GM23338 (cell line): ENCODE measurements around the gene PRPF31. TPM values are rescaled to one million over a fixed set of nuclear protein-coding genes. Genes with fewer than 3 reads are reported as not detected.

Experiments used
- ATAC-seq: fragments of 200-7000 bp; cut with Tn5 transposase; 3 replicates; pipeline ENCODE4 v1.9.1; 2020
- DNase-seq: peaks from one replicate; pipeline ENCODE4 v3.0.0-alpha.2; 2015; ENCODE audit warnings: low spot score
- H2AFZ ChIP-seq: fragments of 200-600 bp; sonication (generic); 2 replicates; pipeline ENCODE4 v1.8.0; 2016; ENCODE audit warnings: antibody characterized with exemption, mild to moderate bottlenecking, moderate library complexity
- H3F3A ChIP-seq: fragments of 200-600 bp; sonication (generic); replicated peaks from 2 replicates; pipeline ENCODE4 v1.8.0; 2017; ENCODE audit warnings: antibody characterized with exemption, mixed run types, low read depth
- H3K27ac ChIP-seq: fragments of 200-600 bp; sonication (generic); 2 replicates; pipeline ENCODE4 v1.6.1; 2016; ENCODE audit warnings: low read depth
- H3K27me3 ChIP-seq: fragments of 200-600 bp; sonication (generic); 2 replicates; pipeline ENCODE4 v1.8.0; 2016; ENCODE audit warnings: mild to moderate bottlenecking, mixed run types, moderate library complexity; ENCODE audit not compliant: insufficient read depth
- H3K36me3 ChIP-seq: fragments of 200-600 bp; sonication (generic); 2 replicates; pipeline ENCODE4 v1.8.0; 2016; ENCODE audit warnings: mild to moderate bottlenecking; ENCODE audit not compliant: insufficient read depth
- H3K4me1 ChIP-seq: fragments of 200-600 bp; sonication (generic); 2 replicates; pipeline ENCODE4 v1.8.0; 2016; ENCODE audit warnings: mild to moderate bottlenecking, moderate library complexity; ENCODE audit not compliant: insufficient read depth
- H3K4me2 ChIP-seq: fragments of 200-600 bp; sonication (generic); 2 replicates; pipeline ENCODE4 v1.7.1; 2017; ENCODE audit warnings: mixed run types
- H3K4me3 ChIP-seq: fragments of 200-600 bp; sonication (generic); 2 replicates; pipeline ENCODE4 v1.6.1; 2016; ENCODE audit warnings: mixed run types
- H3K79me2 ChIP-seq: fragments of 200-600 bp; sonication (generic); replicated peaks from 2 replicates; pipeline ENCODE4 v1.8.0; 2017; ENCODE audit warnings: mild to moderate bottlenecking; ENCODE audit not compliant: insufficient read depth
- H3K9me2 ChIP-seq: fragments of 200-600 bp; sonication (generic); 2 replicates; pipeline ENCODE4 v1.8.0; 2017; ENCODE audit not compliant: insufficient read depth
- H4K20me1 ChIP-seq: fragments of 200-600 bp; sonication (generic); replicated peaks from 2 replicates; pipeline ENCODE4 v1.8.0; 2017; ENCODE audit warnings: mild to moderate bottlenecking; ENCODE audit not compliant: insufficient read depth
- H3K27ac Mint-ChIP-seq: 2 replicates; pipeline ENCODE4 v1.8.0; 2020; ENCODE audit warnings: inconsistent platforms, mild to moderate bottlenecking, moderate library complexity, mixed read lengths
- H3K27me3 Mint-ChIP-seq: 3 replicates; pipeline ENCODE4 v1.8.0; 2022; ENCODE audit warnings: low read depth, mild to moderate bottlenecking, moderate library complexity, mixed read lengths, inconsistent platforms; ENCODE audit not compliant: insufficient read depth, poor library complexity
- H3K36me3 Mint-ChIP-seq: 3 replicates; pipeline ENCODE4 v1.8.0; 2021; ENCODE audit warnings: low read depth, mild to moderate bottlenecking, inconsistent platforms, moderate library complexity, mixed read lengths
- H3K4me1 Mint-ChIP-seq: 3 replicates; pipeline ENCODE4 v1.8.0; 2020; ENCODE audit warnings: mild to moderate bottlenecking, inconsistent platforms, mixed read lengths
- H3K4me3 Mint-ChIP-seq: 3 replicates; pipeline ENCODE4 v1.8.0; 2021; ENCODE audit warnings: moderate library complexity, mild to moderate bottlenecking, inconsistent platforms, mixed read lengths
- H3K9me3 Mint-ChIP-seq: 3 replicates; pipeline ENCODE4 v1.8.0; 2020; ENCODE audit warnings: moderate library complexity, mild to moderate bottlenecking, inconsistent platforms, mixed read lengths
- CREB1 ChIP-seq: fragments of 250-450 bp; sonication (Bioruptor Pico); IDR thresholded peaks from 2 replicates; pipeline ENCODE4 v1.5.0; 2020; ENCODE audit warnings: low read depth, mild to moderate bottlenecking, moderate library complexity
- EZH2 ChIP-seq: fragments of 200-600 bp; sonication (generic); IDR thresholded peaks from one replicate; pipeline ENCODE4 v1.8.0; 2017; ENCODE audit warnings: antibody characterized with exemption, mild to moderate bottlenecking, low read depth; ENCODE audit not compliant: unreplicated experiment
- EZH2phosphoT487 ChIP-seq: fragments of 200-600 bp; sonication (generic); IDR thresholded peaks from one replicate; pipeline ENCODE4 v1.8.1; 2018; ENCODE audit warnings: antibody characterized with exemption; ENCODE audit not compliant: unreplicated experiment
- JUNB ChIP-seq: IDR thresholded peaks from one replicate; pipeline ENCODE4 v1.6.1; 2016; ENCODE audit warnings: antibody characterized with exemption; ENCODE audit not compliant: unreplicated experiment
- NANOG ChIP-seq: IDR thresholded peaks from 2 replicates; pipeline ENCODE4 v1.6.1; 2016; ENCODE audit warnings: antibody characterized with exemption, borderline replicate concordance
- POLR2AphosphoS5 ChIP-seq: IDR thresholded peaks from 2 replicates; pipeline ENCODE4 v1.6.1; 2016; ENCODE audit warnings: antibody characterized with exemption, low read depth
- STAT1 ChIP-seq: IDR thresholded peaks from one replicate; pipeline ENCODE4 v1.6.1; 2016; ENCODE audit warnings: antibody characterized with exemption; ENCODE audit not compliant: unreplicated experiment
- ZNF114 ChIP-seq: fragments of 250-450 bp; sonication (Bioruptor Pico); IDR thresholded peaks from 2 replicates; pipeline ENCODE4 v1.5.0; 2020; ENCODE audit warnings: mild to moderate bottlenecking, moderate library complexity
- ZNF331 ChIP-seq: fragments of 250-450 bp; sonication (Bioruptor Pico); IDR thresholded peaks from 2 replicates; pipeline ENCODE4 v1.5.0; 2020; ENCODE audit warnings: low read depth, mild to moderate bottlenecking, moderate library complexity
- polyA plus RNA-seq: library from polyadenylated mRNA; unstranded; fragments of >200 nt; fragmentation: Nextera tagmentation; extraction: Ambion mirVana; gene quantifications from 2 replicates; pipeline ENCODE4 v1.2.1, GENCODE V29; 2016
- total RNA-seq: library from RNA; depleted of rRNA; stranded (reverse); fragments of >200 nt; shearing (Covaris generic); gene quantifications from 2 replicates; pipeline ENCODE4 v1.2.3, GENCODE V29; 2014
- TF ChIP-seq, protein P1 (sequence below): IDR thresholded peaks from one replicate; pipeline ENCODE4 v1.6.1; 2018; ENCODE audit warnings: antibody characterized with exemption; ENCODE audit not compliant: unreplicated experiment
- TF ChIP-seq, protein P2 (sequence below), 2 experiments: fragments of 200-600 bp in 1 of 2; sonication (generic) in 1 of 2; conservative IDR thresholded peaks; 2 replicates each; pipeline versions ENCODE4 v1.5.1 to v1.6.1; 2016 to 2017; ENCODE audit warnings: antibody characterized with exemption in 2 of 2, low read depth in 2 of 2, mild to moderate bottlenecking in 2 of 2, moderate library complexity in 1 of 2
- TF ChIP-seq, protein P3 (sequence below): IDR thresholded peaks from 2 replicates; pipeline ENCODE4 v1.6.1; 2016; ENCODE audit warnings: antibody characterized with exemption
- TF ChIP-seq, protein P4 (sequence below): fragments of 250-450 bp; sonication (Bioruptor Pico); IDR thresholded peaks from 2 replicates; pipeline ENCODE4 v1.5.0; 2020; ENCODE audit warnings: mild to moderate bottlenecking, moderate library complexity

PRPF31 gene
- total and polyA plus RNA-seq, 2 experiments from 2014 or later = 83.3 to 94.2 TPM

DNA sequence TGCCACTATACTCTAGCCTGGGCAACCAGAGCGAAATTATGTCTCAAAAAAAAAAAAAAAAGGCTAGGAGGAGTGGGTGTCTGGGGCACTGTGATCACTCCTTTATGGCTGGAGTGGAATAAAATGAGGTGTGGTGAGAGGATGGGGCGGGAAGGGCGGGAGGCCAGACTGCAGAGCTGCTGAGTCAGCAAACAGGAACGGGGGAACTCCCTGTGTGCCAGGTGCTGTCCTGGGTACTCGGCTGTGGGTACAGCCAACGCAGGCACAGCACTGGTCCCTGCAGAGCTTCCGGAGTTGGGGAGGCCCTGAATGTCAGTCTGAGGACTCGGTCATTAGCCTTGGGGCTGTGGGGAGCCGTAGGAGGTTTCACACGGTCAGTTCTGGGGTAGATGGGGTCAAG is 5.7 kb downstream of the PRPF31 start:
- Histone ChIP-seq H3F3A (0 out of 2 replicates have a peak, but pooled peaks cover 2% of the 10 kb centered on the region), H3K36me3 (0 out of 2 replicates have a peak, but pooled peaks cover 7% of the 10 kb centered on the region)
- peaks cover 66% of the 10 kb centered on the region for H3K36me3 Mint-ChIP-seq

More for the DNA sequence above, 5.7 kb downstream of the PRPF31 start:
- H3K4me3 ChIP-seq = no peak overlapping the region
- H3K4me1 ChIP-seq = peaks cover 6% of the 10 kb centered on the region; the same call in 1 of the 2 replicates
- H3K4me2 ChIP-seq = no peak overlapping the region
- H3K79me2 ChIP-seq = peaks cover 14% of the 10 kb centered on the region
- no peak overlapping the region for H3K27ac ChIP-seq
- no peaks in the 10 kb centered on the region for H3K9me2 ChIP-seq
- ATAC-seq (no peak), DNase-seq (no peak)
- Mint-ChIP-seq H3K4me1 (no peaks in the 10 kb centered on the region; the same call in 2 of the 3 replicates), H3K4me3 (no peak overlapping the region), H3K27ac (no peak overlapping the region), H3K27me3 (peaks cover 11% of the 10 kb centered on the region), H3K9me3 (no peaks in the 10 kb centered on the region; the same call in 2 of the 3 replicates)
- H2AFZ ChIP-seq = no peak overlapping the region
- no peaks in the 10 kb centered on the region for H3K27me3 ChIP-seq
- no peak for TF ChIP-seq NANOG
- TF ChIP-seq, protein P1, sequence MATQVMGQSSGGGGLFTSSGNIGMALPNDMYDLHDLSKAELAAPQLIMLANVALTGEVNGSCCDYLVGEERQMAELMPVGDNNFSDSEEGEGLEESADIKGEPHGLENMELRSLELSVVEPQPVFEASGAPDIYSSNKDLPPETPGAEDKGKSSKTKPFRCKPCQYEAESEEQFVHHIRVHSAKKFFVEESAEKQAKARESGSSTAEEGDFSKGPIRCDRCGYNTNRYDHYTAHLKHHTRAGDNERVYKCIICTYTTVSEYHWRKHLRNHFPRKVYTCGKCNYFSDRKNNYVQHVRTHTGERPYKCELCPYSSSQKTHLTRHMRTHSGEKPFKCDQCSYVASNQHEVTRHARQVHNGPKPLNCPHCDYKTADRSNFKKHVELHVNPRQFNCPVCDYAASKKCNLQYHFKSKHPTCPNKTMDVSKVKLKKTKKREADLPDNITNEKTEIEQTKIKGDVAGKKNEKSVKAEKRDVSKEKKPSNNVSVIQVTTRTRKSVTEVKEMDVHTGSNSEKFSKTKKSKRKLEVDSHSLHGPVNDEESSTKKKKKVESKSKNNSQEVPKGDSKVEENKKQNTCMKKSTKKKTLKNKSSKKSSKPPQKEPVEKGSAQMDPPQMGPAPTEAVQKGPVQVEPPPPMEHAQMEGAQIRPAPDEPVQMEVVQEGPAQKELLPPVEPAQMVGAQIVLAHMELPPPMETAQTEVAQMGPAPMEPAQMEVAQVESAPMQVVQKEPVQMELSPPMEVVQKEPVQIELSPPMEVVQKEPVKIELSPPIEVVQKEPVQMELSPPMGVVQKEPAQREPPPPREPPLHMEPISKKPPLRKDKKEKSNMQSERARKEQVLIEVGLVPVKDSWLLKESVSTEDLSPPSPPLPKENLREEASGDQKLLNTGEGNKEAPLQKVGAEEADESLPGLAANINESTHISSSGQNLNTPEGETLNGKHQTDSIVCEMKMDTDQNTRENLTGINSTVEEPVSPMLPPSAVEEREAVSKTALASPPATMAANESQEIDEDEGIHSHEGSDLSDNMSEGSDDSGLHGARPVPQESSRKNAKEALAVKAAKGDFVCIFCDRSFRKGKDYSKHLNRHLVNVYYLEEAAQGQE = no peak
- TF ChIP-seq, protein P2, sequence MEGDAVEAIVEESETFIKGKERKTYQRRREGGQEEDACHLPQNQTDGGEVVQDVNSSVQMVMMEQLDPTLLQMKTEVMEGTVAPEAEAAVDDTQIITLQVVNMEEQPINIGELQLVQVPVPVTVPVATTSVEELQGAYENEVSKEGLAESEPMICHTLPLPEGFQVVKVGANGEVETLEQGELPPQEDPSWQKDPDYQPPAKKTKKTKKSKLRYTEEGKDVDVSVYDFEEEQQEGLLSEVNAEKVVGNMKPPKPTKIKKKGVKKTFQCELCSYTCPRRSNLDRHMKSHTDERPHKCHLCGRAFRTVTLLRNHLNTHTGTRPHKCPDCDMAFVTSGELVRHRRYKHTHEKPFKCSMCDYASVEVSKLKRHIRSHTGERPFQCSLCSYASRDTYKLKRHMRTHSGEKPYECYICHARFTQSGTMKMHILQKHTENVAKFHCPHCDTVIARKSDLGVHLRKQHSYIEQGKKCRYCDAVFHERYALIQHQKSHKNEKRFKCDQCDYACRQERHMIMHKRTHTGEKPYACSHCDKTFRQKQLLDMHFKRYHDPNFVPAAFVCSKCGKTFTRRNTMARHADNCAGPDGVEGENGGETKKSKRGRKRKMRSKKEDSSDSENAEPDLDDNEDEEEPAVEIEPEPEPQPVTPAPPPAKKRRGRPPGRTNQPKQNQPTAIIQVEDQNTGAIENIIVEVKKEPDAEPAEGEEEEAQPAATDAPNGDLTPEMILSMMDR (conservative IDR thresholded peaks at IDR 0.05; ENCODE audit: low read depth in 2 of 2) = no peak
- TF ChIP-seq CREB1 = no peak
- no peak for TF ChIP-seq ZNF331 (CRISPR knock-in tag)
- no peak for TF ChIP-seq STAT1
- TF ChIP-seq ZNF114 (CRISPR knock-in tag) = no peak
- TF ChIP-seq, protein P3, sequence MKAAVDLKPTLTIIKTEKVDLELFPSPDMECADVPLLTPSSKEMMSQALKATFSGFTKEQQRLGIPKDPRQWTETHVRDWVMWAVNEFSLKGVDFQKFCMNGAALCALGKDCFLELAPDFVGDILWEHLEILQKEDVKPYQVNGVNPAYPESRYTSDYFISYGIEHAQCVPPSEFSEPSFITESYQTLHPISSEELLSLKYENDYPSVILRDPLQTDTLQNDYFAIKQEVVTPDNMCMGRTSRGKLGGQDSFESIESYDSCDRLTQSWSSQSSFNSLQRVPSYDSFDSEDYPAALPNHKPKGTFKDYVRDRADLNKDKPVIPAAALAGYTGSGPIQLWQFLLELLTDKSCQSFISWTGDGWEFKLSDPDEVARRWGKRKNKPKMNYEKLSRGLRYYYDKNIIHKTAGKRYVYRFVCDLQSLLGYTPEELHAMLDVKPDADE = no peak
- TF ChIP-seq JUNB = no peak
- TF ChIP-seq EZH2 = no peak
- TF ChIP-seq EZH2phosphoT487 = no peak
- TF ChIP-seq, protein P4, sequence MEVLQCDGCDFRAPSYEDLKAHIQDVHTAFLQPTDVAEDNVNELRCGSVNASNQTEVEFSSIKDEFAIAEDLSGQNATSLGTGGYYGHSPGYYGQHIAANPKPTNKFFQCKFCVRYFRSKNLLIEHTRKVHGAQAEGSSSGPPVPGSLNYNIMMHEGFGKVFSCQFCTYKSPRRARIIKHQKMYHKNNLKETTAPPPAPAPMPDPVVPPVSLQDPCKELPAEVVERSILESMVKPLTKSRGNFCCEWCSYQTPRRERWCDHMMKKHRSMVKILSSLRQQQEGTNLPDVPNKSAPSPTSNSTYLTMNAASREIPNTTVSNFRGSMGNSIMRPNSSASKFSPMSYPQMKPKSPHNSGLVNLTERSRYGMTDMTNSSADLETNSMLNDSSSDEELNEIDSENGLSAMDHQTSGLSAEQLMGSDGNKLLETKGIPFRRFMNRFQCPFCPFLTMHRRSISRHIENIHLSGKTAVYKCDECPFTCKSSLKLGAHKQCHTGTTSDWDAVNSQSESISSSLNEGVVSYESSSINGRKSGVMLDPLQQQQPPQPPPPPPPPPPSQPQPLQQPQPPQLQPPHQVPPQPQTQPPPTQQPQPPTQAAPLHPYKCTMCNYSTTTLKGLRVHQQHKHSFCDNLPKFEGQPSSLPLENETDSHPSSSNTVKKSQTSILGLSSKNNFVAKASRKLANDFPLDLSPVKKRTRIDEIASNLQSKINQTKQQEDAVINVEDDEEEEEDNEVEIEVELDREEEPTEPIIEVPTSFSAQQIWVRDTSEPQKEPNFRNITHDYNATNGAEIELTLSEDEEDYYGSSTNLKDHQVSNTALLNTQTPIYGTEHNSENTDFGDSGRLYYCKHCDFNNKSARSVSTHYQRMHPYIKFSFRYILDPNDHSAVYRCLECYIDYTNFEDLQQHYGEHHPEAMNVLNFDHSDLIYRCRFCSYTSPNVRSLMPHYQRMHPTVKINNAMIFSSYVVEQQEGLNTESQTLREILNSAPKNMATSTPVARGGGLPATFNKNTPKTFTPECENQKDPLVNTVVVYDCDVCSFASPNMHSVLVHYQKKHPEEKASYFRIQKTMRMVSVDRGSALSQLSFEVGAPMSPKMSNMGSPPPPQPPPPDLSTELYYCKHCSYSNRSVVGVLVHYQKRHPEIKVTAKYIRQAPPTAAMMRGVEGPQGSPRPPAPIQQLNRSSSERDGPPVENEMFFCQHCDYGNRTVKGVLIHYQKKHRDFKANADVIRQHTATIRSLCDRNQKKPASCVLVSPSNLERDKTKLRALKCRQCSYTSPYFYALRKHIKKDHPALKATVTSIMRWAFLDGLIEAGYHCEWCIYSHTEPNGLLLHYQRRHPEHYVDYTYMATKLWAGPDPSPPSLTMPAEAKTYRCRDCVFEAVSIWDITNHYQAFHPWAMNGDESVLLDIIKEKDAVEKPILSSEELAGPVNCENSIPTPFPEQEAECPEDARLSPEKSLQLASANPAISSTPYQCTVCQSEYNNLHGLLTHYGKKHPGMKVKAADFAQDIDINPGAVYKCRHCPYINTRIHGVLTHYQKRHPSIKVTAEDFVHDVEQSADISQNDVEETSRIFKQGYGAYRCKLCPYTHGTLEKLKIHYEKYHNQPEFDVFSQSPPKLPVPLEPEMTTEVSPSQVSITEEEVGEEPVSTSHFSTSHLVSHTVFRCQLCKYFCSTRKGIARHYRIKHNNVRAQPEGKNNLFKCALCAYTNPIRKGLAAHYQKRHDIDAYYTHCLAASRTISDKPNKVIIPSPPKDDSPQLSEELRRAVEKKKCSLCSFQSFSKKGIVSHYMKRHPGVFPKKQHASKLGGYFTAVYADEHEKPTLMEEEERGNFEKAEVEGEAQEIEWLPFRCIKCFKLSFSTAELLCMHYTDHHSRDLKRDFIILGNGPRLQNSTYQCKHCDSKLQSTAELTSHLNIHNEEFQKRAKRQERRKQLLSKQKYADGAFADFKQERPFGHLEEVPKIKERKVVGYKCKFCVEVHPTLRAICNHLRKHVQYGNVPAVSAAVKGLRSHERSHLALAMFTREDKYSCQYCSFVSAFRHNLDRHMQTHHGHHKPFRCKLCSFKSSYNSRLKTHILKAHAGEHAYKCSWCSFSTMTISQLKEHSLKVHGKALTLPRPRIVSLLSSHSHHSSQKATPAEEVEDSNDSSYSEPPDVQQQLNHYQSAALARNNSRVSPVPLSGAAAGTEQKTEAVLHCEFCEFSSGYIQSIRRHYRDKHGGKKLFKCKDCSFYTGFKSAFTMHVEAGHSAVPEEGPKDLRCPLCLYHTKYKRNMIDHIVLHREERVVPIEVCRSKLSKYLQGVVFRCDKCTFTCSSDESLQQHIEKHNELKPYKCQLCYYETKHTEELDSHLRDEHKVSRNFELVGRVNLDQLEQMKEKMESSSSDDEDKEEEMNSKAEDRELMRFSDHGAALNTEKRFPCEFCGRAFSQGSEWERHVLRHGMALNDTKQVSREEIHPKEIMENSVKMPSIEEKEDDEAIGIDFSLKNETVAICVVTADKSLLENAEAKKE (CRISPR knock-in tag) = no peak
- TF ChIP-seq POLR2AphosphoS5 = no peak
- no peaks in the 10 kb centered on the region; the same call in 1 of the 2 replicates for H4K20me1 ChIP-seq
